ENCODE data around the gene COBL.

COBL gene

GRCh38 chr7:51275532-51275931, 41.1 kb downstream of the COBL start:
- DNase-seq (ENCODE audit: low read depth in 3 of 3): no peak

GRCh38 chr7:51274955-51275354, 41.7 kb downstream of the COBL start:
- DNase-seq (ENCODE audit: low read depth in 3 of 3): no peak

DNA sequence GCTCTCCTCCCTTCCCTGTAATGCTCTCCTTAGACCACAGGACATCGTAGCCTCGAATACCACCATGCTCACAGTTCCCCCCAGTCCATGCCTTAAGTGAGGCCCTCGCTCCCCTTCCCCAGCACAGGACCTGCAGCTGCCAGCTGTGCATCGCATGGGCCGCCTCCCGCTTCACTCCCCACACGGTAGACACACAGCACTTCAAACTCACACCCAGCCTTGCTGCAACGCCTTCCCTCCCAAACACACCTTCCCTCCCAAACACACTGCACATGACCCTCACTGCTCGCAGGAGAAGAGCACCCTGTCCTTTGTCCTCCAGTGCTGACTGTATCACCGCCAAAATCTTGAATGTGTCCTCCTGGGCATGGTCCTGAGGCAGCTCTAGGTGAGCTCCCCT, 42.6 kb downstream of the COBL start:
- DNase-seq (ENCODE audit: low read depth in 3 of 3): no peak

GRCh38 chr7:51273360-51273759, 43.2 kb downstream of the COBL start:
- DNase-seq (ENCODE audit: low read depth in 3 of 3): no peak

- DNase-seq (ENCODE audit: low read depth in 3 of 3): no peak
These were observed 45.6 kb downstream of the COBL start for GRCh38 chr7:51270965-51271364.

GRCh38 chr7:51269911-51270310, 46.7 kb downstream of the COBL start:
- DNase-seq (ENCODE audit: low read depth in 3 of 3): no peak

DNA sequence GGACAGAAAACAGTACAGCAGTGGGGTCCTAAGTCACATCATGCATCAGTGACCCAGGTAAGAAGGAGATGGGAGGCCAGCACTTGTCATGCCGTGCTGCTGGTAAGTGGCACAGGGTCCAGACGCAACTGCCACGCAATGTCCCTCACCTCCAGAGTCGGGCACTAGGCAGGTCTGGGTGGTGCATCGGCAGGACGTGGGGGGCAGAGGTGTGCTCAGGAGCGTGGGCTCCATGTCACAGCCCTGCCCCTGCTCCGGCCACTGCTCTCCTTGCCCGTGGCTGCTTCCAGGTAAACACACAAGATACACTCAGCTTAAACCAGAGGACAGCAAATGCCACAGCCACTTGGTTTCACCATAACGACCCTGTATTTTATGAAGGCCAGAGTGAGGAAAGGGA, 47.3 kb downstream of the COBL start:
- DNase-seq (ENCODE audit: low read depth in 3 of 3): no peak

DNA sequence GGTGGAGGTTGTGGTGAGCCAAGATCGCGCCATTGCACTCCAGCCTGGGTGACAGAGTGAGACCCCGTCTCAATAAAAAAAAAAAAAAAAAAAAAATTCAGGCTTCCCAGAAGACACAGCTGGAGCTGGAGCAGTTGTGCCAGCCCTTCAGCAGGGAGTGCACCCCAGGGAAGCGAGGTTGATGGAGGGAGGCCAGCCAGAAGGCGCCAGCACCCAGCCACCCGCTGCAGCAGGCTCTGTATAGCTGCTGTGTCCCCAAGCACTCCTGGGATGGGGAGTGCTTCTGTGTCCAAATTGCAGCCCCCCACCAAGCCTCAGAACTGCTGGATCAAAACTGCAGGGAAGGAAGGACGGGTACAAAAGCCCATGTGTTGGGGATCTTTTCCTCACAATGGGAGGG, 47.8 kb downstream of the COBL start:
- no peak for DNase-seq (ENCODE audit: low read depth in 3 of 3)

DNA sequence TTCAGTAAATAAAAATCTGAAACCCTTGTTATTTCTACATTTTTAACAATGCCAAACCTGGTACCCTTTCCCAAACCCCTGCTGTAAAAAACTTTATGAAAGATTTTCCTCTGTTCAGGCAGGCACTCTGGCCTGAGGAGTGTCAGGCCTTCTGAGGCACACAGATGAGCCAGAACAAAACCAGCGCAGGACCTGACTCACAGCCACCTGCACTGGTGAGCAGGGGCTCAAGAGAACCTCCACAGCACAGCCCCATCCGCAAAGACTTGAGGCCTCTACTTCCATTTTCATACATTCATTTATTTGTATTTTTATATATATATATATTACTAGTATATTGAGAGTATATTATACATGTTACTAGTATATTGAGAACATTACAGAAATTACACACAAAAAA, 49.4 kb downstream of the COBL start:
- no peak for DNase-seq (ENCODE audit: low read depth in 3 of 3)

DNA sequence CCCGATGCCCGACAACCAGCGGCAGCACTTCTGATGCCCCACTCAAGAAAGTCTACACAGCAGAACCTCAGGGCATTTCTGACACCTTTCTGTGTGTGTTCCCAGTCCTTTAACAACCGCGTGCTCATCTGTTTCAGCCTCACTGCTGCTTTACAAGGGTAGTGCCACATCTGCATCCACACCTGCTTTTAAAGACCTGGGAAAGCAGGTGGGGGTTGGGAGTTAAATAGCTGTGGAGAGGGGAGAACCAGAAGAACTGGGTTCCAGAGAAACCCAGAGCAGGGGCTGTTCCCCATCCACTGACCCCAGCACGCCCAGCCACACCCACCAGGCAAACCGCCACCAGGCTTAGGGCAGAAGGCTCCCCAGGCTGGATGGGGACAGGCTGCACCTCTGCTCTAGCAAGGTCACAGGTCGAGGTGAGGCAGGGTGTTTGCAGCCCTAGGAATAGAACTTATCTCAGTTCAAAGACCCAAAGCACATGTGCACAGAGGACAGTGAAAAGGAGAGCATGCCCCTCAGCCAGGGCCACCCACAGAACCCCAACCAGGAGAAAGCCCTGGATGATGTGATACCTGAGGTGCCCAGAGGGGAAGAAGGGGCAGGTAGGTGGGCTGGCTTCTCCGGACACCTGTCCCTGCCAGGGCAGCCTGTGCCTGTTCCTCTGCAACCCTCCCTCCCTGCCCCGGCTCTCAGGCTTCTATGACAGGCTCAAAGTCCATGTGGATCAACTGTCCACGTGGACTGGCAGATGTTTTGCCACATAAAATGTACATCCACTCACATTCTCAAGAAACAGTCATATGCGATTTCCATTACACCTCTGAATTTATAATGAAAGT, 51.3 kb downstream of the COBL start:
- no peak for DNase-seq (ENCODE audit: low read depth in 3 of 3)

DNA sequence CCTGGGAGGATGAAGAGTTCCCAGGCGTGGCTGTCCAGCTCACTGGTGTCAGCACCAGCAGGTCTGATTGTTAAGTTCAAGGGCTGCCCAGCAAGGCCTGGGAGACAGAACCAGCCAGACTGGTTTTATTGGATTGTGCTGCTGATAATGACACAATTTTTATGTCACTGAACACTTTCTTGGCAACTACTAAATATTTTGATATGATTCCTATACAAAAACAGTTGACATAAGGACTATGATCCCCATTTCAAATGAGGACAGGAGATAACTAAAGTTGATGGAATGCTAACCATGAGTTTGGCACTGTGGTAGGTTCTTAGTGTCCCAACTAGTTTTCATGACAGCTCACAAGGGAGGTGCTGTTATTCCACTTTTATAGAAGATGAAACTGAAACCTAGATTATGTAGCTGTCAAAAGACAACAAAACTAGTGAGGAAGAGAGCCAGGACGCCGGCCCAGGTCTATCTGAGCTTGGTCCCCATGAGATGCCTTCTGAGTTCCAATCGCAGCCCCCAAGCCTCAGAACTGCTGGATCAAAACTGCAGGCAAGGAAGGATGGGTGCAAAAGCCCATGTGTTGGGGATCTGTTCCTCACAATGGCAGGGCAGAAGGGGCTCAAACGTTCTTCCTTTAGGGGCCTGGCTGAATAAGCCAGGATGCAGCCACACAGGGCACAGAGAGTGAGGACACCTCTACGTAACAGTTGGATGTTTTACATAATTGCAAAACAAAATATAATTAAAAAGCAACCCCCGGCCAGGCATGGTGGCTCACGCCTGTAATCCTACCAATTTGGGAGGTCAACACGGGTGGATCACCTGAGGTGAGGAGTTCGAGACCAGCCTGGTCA, 52.8 kb downstream of the COBL start:
- DNase-seq (ENCODE audit: low read depth in 3 of 3): no peak

GRCh38 chr7:51262796-51263531, 53.6 kb downstream of the COBL start:
- DNase-seq (ENCODE audit: low read depth in 3 of 3): no peak

DNA sequence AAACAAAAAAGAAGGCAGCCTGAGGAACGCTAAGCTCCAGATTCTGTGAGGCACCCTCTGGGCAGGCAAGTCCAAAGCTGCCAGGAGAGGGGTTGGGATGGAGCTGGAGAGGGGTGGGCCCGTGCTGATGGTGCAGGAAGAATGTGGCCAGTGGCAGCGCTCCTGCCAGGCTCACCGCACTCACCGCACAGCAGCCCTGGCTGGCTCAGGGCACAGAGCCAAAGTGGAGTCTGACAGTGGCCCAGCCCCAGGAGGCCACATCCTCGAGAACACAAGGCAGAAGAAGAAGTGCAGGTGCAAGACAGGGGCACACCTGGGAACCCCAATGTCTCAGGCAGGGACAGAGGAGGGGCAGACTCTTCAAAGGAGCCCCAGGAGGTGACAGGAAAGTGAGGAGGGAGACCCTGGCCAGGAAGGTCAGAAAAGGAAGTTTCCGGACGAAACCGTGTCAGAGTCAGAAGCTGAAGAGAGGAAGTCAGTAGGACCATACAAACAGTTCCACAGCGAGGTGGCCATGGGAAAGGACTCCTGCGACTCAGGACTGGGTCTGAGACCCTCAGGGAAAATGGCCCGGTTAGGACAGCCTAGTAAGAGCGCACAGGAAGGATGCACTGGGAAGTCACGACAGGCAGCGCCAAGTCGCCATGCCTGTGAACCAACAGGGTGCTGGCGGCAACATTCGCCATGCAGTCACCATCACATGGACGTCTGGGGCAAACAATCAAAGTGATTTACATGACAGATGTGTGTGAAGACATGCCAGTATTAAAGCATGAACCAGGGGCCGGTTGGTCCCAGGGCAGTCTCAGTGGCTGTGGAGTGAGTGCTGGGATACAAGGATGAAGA, 54.4 kb downstream of the COBL start:
- no peak for DNase-seq (ENCODE audit: low read depth in 3 of 3)

DNA sequence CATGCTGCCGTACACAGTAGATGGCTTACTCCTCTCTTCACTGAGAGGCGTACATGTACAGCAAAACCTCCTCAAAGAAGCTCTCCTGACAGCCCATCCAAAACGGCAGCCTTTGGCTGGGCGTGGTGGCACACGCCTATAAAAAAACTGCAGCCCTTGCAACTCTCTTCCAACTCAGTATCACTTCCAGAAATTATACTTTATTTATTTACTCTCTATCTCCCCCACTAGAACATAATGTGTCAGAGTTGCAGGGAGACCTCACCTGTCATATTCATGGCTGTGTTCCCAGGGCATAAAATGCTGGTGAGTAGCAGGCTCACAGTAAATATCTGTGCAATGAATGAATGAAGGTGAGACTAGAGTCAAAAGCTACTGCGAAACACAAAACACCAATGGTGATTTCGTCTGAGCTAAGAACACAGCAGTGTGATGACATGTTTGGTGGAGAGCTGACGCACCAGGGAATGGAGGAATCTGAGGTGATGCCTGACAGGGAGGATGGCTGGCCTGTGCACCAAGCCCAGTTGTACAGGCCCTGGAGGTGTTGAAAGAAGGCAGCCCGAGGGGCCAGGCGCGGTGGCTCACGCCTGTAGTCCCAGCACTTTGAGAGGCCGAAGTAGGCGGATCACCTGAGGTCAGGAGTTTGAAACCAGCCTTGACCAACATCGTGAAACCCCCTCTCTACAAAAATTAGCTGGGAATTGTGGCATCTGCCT, 55.3 kb downstream of the COBL start:
- no peak for DNase-seq (ENCODE audit: low read depth in 3 of 3)

DNA sequence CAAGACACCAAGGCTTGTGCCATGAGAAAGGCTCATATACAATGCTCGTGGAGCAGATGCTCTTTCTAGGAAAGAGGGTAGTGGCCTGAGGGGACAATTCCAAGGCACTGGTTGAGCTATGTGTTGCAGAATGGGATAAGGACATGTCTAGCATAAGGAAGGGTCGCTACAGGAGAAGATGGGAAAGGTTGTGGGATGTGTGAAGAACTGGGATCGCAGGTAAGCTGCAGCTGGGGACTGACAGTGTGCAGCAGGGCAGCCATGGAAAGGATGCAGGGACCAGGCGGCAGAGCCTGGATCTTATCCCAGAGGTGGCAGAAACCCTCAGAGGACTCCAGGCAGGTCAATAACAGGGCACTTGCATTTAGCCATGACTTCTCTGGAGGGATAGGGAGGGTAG, 56.1 kb downstream of the COBL start:
- DNase-seq (ENCODE audit: low read depth in 3 of 3): no peak

- DNase-seq (ENCODE audit: low read depth in 3 of 3): no peak
These were observed 56.8 kb downstream of the COBL start for GRCh38 chr7:51259766-51260165.

- DNase-seq (ENCODE audit: low read depth in 3 of 3): no peak
These were observed 59.7 kb downstream of the COBL start for GRCh38 chr7:51256916-51257315.

- DNase-seq (ENCODE audit: low read depth in 3 of 3): no peak
These were observed 60.3 kb downstream of the COBL start for GRCh38 chr7:51256209-51256781.

- no peak for DNase-seq (ENCODE audit: low read depth in 3 of 3)
These were observed 60.9 kb downstream of the COBL start for GRCh38 chr7:51255536-51256208.

DNA sequence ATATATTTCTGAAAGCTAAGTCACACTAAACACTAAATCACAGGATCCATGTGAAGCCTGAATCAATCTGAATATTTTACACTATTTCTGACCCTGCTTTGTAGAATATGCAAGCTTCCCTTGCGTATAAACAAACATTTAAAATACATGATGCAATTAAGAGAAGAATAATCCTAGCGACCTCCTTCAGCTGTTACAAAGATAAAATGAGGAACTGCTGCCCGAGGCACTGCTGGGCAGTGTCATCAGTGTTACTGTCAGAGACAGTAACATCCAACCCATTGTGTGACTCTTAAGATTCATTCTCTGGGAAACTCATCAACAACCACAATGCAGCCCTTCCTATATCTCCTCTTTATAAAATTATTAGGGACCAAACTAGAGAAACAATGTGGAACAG, 61.6 kb downstream of the COBL start:
- no peak for DNase-seq (ENCODE audit: low read depth in 3 of 3)
